Mesendoderm (in vitro differentiated cells): ENCODE results near the gene OBSCN.
"Not testable (repeated sequence)": the region's sequence is repeated elsewhere in the genome, so short reads cannot be mapped to it uniquely, and the experiment has no call there.

ENCODE experiments used
- DNase-seq: peaks from one replicate; pipeline ENCODE4 v3.0.0; 2013
- H2AK5ac ChIP-seq: 2 replicates; pipeline ENCODE4 v1.6.1; 2013; ENCODE audit warnings: low read length, inconsistent platforms
- H2BK120ac ChIP-seq: 2 replicates; pipeline ENCODE4 v1.6.1; 2013; ENCODE audit warnings: low read depth, mild to moderate bottlenecking, low read length, moderate library complexity, mixed read lengths
- H2BK15ac ChIP-seq: replicated peaks from 2 replicates; pipeline ENCODE4 v1.6.1; 2013; ENCODE audit warnings: low read depth, mild to moderate bottlenecking, moderate library complexity
- H2BK5ac ChIP-seq: 2 replicates; pipeline ENCODE4 v1.6.1; 2013; ENCODE audit warnings: low read length, inconsistent platforms
- H3K18ac ChIP-seq: 2 replicates; pipeline ENCODE4 v1.6.1; 2013; ENCODE audit warnings: mild to moderate bottlenecking, low read length, mixed read lengths
- H3K23ac ChIP-seq: one replicate; pipeline ENCODE4 v1.6.1; 2013; ENCODE audit warnings: low read length
- H3K27ac ChIP-seq: 2 replicates; pipeline ENCODE4 v1.5.1; 2013; ENCODE audit warnings: low read depth, mild to moderate bottlenecking, inconsistent platforms, low read length, moderate library complexity
- H3K27me3 ChIP-seq: 2 replicates; pipeline ENCODE4 v1.6.1; 2013; ENCODE audit warnings: low read length, control low read depth, mild to moderate bottlenecking, inconsistent platforms; ENCODE audit not compliant: insufficient read depth, poor library complexity
- H3K36me3 ChIP-seq: 2 replicates; pipeline ENCODE4 v1.6.1; 2013; ENCODE audit warnings: low read length, inconsistent platforms; ENCODE audit not compliant: control insufficient read depth, insufficient read depth
- H3K4ac ChIP-seq: one replicate; pipeline ENCODE4 v1.6.1; 2013; ENCODE audit warnings: low read depth, mild to moderate bottlenecking, low read length, moderate library complexity
- H3K4me1 ChIP-seq: 2 replicates; pipeline ENCODE4 v1.6.1; 2013; ENCODE audit warnings: low read depth, low read length, inconsistent platforms; ENCODE audit not compliant: control insufficient read depth
- H3K4me2 ChIP-seq: 2 replicates; pipeline ENCODE4 v1.6.1; 2013; ENCODE audit warnings: low read length
- H3K4me3 ChIP-seq: 2 replicates; pipeline ENCODE4 v1.5.1; 2013; ENCODE audit warnings: mild to moderate bottlenecking, low read length
- H3K56ac ChIP-seq: one replicate; pipeline ENCODE4 v1.6.1; 2013; ENCODE audit warnings: low read length
- H3K79me1 ChIP-seq: 2 replicates; pipeline ENCODE4 v1.6.1; 2013; ENCODE audit warnings: low read length, inconsistent platforms
- H3K79me2 ChIP-seq: 2 replicates; pipeline ENCODE4 v1.6.1; 2013; ENCODE audit warnings: mild to moderate bottlenecking, low read length; ENCODE audit not compliant: control insufficient read depth, insufficient read depth
- H3K9ac ChIP-seq: 2 replicates; pipeline ENCODE4 v1.6.1; 2013; ENCODE audit warnings: low read length, inconsistent platforms
- H4K5ac ChIP-seq: one replicate; pipeline ENCODE4 v1.6.1; 2013; ENCODE audit warnings: low read length
- H4K8ac ChIP-seq: one replicate; pipeline ENCODE4 v1.6.1; 2013; ENCODE audit warnings: low read depth, mild to moderate bottlenecking, control low read depth, low read length, moderate library complexity
- WGBS: extraction: QIAGEN DNeasy Blood & Tissue Kit; methylation state at CpG from one replicate; pipeline ENCODE4 v1.1.7; 2013; ENCODE audit warnings: low lambda C conversion rate, missing lambda C conversion rate; ENCODE audit not compliant: insufficient coverage; ENCODE audit errors: extremely low coverage; 5-methylcytosine and 5-hydroxymethylcytosine counted together

The OBSCN gene

GRCh38 chr1:228243989-228244388 lies 36.1 kb downstream of the OBSCN start:
- H2BK5ac ChIP-seq, H3K79me1 ChIP-seq, H2BK15ac ChIP-seq, H4K8ac ChIP-seq, H3K79me2 ChIP-seq, H3K4me2 ChIP-seq, H2BK120ac ChIP-seq, H2AK5ac ChIP-seq, H3K4ac ChIP-seq, H3K4me3 ChIP-seq, H3K18ac ChIP-seq, H4K5ac ChIP-seq, H3K4me1 ChIP-seq, H3K27me3 ChIP-seq, H3K9ac ChIP-seq, H3K27ac ChIP-seq, DNase-seq, H3K56ac ChIP-seq, H3K23ac ChIP-seq: not testable (repeated sequence)
- H3K36me3 ChIP-seq = peaks cover 24% of the 10 kb centered on the region
- no CpG with 5 or more reads among the region's 5 CpGs for WGBS

GRCh38 chr1:228245111-228245510 lies 37.3 kb downstream of the OBSCN start:
- peak; percentile 11 for DNase-seq
- Histone ChIP-seq H3K79me1 (no peaks in the 10 kb centered on the region), H3K36me3 (peaks cover 25% of the 10 kb centered on the region)

GRCh38 chr1:228246216-228246900 lies 38.5 kb downstream of the OBSCN start:
- no CpG with 5 or more reads among the region's 8 CpGs for WGBS
- Histone ChIP-seq H3K27ac (no peak overlapping the region), H2BK120ac (no peak overlapping the region), H3K56ac (no peak overlapping the region), H3K4ac (no peak overlapping the region), H3K27me3 (no peaks in the 10 kb centered on the region), H3K79me1 (no peaks in the 10 kb centered on the region), H3K79me2 (no peaks in the 10 kb centered on the region), H2AK5ac (no peak overlapping the region), H3K36me3 (peaks cover 30% of the 10 kb centered on the region), H3K4me1 (no peaks in the 10 kb centered on the region), H3K18ac (no peak overlapping the region), H4K8ac (no peak overlapping the region), H2BK15ac (no peak overlapping the region), H4K5ac (no peak overlapping the region), H3K4me3 (no peak overlapping the region), H3K9ac (no peak overlapping the region), H3K4me2 (no peak overlapping the region), H2BK5ac (no peak overlapping the region), H3K23ac (no peak overlapping the region)
- no peak for DNase-seq

More at GRCh38 chr1:228245111-228245510, 37.3 kb downstream of the OBSCN start:
- WGBS = no CpG with 5 or more reads among the region's 3 CpGs
- no peak overlapping the region for H2BK5ac ChIP-seq
- H3K18ac ChIP-seq = no peak overlapping the region
- H3K23ac ChIP-seq = no peak overlapping the region
- H3K56ac ChIP-seq = no peak overlapping the region
- H2BK120ac ChIP-seq = no peak overlapping the region
- H4K8ac ChIP-seq = no peak overlapping the region
- no peaks in the 10 kb centered on the region for H3K4me1 ChIP-seq
- no peak overlapping the region for H3K4ac ChIP-seq
- no peaks in the 10 kb centered on the region for H3K27me3 ChIP-seq
- H3K4me3 ChIP-seq = peak overlapping the region; percentile 15
- H3K9ac ChIP-seq = no peak overlapping the region
- H3K4me2 ChIP-seq = no peak overlapping the region
- no peak overlapping the region for H2BK15ac ChIP-seq
- no peak overlapping the region for H3K27ac ChIP-seq
- H4K5ac ChIP-seq = no peak overlapping the region
- H3K79me2 ChIP-seq = no peaks in the 10 kb centered on the region
- no peak overlapping the region for H2AK5ac ChIP-seq

GRCh38 chr1:228249513-228250305 lies 41.9 kb downstream of the OBSCN start:
- Histone ChIP-seq H3K27me3 (no peaks in the 10 kb centered on the region), H3K4me1 (no peaks in the 10 kb centered on the region), H3K79me1 (no peaks in the 10 kb centered on the region), H2BK120ac (no peak overlapping the region), H4K5ac (no peak overlapping the region), H4K8ac (no peak overlapping the region), H3K9ac (no peak overlapping the region), H3K36me3 (peaks cover 20% of the 10 kb centered on the region), H3K18ac (no peak overlapping the region), H2BK5ac (no peak overlapping the region), H3K4me2 (no peak overlapping the region), H3K23ac (no peak overlapping the region), H3K4me3 (no peak overlapping the region), H2AK5ac (no peak overlapping the region), H3K79me2 (no peaks in the 10 kb centered on the region), H3K27ac (no peak overlapping the region), H2BK15ac (no peak overlapping the region), H3K4ac (no peak overlapping the region), H3K56ac (no peak overlapping the region)
- no CpG with 5 or more reads among the region's 24 CpGs for WGBS
- no peak for DNase-seq

GRCh38 chr1:228252476-228252875 lies 44.6 kb downstream of the OBSCN start:
- H3K79me2 ChIP-seq, H3K27ac ChIP-seq, H3K9ac ChIP-seq, H2BK15ac ChIP-seq, H4K8ac ChIP-seq, H2AK5ac ChIP-seq, H4K5ac ChIP-seq, H3K27me3 ChIP-seq, H3K79me1 ChIP-seq, H3K56ac ChIP-seq, H3K18ac ChIP-seq, H3K4me3 ChIP-seq, H2BK5ac ChIP-seq, H3K4ac ChIP-seq, DNase-seq, H2BK120ac ChIP-seq, H3K4me1 ChIP-seq, H3K23ac ChIP-seq, H3K4me2 ChIP-seq, H3K36me3 ChIP-seq: not testable (repeated sequence)
- WGBS = no CpG with 5 or more reads among the region's 1 CpG
